ENCODE data around the gene UMAD1. TPM values are rescaled to one million over a fixed set of nuclear protein-coding genes. Genes with fewer than 3 reads are reported as not detected.

Gene UMAD1
- total RNA-seq, 4 donors from 2014 or later: 5.6 to 13.2 (median 12.1) TPM

GRCh38 chr7:7897949-7898515, 257.5 kb downstream of the UMAD1 start:
- ATAC-seq (ENCODE audit: low FRiP score) (no peak), DNase-seq (ENCODE audit: low spot score) (no peak)
- no peak for TF ChIP-seq CTCF (IDR thresholded peaks at IDR 0.05)

- no peak for TF ChIP-seq CTCF (IDR thresholded peaks at IDR 0.05)
- no peak for ATAC-seq (ENCODE audit: low FRiP score)
- DNase-seq (ENCODE audit: low spot score): no peak
Measured at GRCh38 chr7:7902845-7903244, 262.3 kb downstream of the UMAD1 start.

- no peak for DNase-seq (ENCODE audit: low spot score)
- no peak for ATAC-seq (ENCODE audit: low FRiP score)
- no peak for TF ChIP-seq CTCF (IDR thresholded peaks at IDR 0.05)
Measured at GRCh38 chr7:7907306-7907705, 266.8 kb downstream of the UMAD1 start.

- ATAC-seq (ENCODE audit: low FRiP score) (no peak), DNase-seq (ENCODE audit: low spot score) (no peak)
- no peak for TF ChIP-seq CTCF (IDR thresholded peaks at IDR 0.05)
Measured at GRCh38 chr7:7908622-7909145, 268.1 kb downstream of the UMAD1 start.

- TF ChIP-seq CTCF (IDR thresholded peaks at IDR 0.05): no peak
- DNase-seq (ENCODE audit: low spot score) (no peak), ATAC-seq (ENCODE audit: low FRiP score) (no peak)
Measured at GRCh38 chr7:7909376-7909775, 268.8 kb downstream of the UMAD1 start.

- DNase-seq (ENCODE audit: low spot score) (no peak), ATAC-seq (ENCODE audit: low FRiP score) (no peak)
- no peak for TF ChIP-seq CTCF (IDR thresholded peaks at IDR 0.05)
Measured at GRCh38 chr7:7911369-7912123, 271.0 kb downstream of the UMAD1 start.

- no peak for DNase-seq (ENCODE audit: low spot score)
- ATAC-seq (ENCODE audit: low FRiP score): no peak
- TF ChIP-seq CTCF (IDR thresholded peaks at IDR 0.05): no peak
Measured at GRCh38 chr7:7912937-7913336, 272.4 kb downstream of the UMAD1 start.
